ENCODE data around the gene MYO7A. TPM values are rescaled to one million over a fixed set of nuclear protein-coding genes. Genes with fewer than 3 reads are reported as not detected.

The MYO7A gene
- total RNA-seq, 1 donor from 2014 or later, result 5.5 TPM

DNA sequence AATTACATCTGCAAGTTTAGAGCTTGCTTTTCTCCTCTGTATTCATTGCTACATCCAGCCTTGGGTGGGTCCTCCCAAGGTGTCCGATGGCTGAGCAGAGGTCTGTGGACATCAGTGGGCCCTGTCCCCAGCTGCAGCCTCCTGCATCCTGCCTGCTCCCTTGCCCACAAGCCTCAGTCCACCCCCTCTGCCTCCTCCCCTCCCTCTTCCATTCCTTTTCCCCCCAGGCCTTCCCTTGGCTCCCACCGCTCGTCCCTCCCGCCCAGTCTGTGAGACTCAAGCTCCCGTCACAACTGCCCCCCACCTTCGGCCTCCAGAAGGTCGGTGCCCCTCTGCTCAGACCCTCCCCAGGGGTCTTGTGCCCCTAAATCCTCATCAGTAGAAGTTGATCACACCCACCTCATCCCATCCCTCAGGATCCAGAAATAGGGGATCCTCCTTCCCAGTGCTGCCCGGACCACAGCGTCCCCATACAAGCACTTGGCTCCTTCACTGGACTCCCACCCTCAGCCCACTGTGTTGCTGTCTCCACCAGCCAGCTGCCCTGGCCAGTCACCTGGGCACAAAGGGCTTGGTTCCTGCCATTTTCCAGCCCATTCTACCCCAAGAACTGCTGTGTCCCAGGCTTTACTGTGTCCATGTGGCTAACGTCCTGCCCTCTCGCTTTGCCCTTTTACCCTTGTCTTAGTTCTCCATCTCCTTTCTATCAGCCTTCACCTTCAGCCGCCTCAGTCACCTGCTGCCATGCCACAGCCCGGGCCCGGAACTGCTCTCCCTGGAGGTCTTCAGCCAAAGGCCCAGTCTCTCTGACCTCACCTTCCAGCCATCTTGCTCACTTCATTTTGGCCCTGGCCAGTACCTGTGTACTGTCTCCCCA, 27.6 kb upstream of the MYO7A start:
- H3K4me1 ChIP-seq, result no peaks in the 10 kb centered on the region
- intact Hi-C loops (cut with DNase I), result no loop called here

DNA sequence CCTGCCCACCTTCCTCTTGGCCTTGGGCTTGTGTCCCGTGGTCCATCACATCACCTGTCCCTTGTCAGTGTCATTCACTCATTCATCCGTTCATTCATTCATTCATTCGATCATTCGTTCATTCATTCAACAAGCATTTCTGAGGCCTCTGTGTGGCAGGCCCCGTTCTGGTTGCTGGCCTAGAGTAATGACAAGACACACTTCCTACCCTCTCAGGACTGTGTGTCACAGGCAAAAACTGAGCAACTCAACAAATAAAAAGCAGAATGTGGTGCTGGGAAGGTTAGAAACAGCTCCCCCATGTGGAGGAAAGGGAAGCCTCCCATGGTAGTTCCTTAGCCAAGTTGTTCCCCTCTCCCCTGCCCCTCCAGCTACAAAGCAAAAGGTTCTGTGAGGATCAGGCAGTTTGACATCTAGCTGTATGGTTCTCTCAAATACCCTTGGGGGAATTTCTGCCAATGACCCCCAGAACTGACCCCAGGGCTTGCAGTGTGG, 27.0 kb upstream of the MYO7A start:
- Histone ChIP-seq H3K27ac (no peak overlapping the region), H3K9me3 (no peaks in the 10 kb centered on the region), H3K36me3 (no peaks in the 10 kb centered on the region), H3K4me3 (no peak overlapping the region), H3K27me3 (ENCODE audit: low read depth) (no peaks in the 10 kb centered on the region), H3K4me1 (no peaks in the 10 kb centered on the region)
- DNase-seq (peak; percentile 5), ATAC-seq (no peak)
- TF ChIP-seq, protein P1, sequence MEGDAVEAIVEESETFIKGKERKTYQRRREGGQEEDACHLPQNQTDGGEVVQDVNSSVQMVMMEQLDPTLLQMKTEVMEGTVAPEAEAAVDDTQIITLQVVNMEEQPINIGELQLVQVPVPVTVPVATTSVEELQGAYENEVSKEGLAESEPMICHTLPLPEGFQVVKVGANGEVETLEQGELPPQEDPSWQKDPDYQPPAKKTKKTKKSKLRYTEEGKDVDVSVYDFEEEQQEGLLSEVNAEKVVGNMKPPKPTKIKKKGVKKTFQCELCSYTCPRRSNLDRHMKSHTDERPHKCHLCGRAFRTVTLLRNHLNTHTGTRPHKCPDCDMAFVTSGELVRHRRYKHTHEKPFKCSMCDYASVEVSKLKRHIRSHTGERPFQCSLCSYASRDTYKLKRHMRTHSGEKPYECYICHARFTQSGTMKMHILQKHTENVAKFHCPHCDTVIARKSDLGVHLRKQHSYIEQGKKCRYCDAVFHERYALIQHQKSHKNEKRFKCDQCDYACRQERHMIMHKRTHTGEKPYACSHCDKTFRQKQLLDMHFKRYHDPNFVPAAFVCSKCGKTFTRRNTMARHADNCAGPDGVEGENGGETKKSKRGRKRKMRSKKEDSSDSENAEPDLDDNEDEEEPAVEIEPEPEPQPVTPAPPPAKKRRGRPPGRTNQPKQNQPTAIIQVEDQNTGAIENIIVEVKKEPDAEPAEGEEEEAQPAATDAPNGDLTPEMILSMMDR (IDR thresholded peaks at IDR 0.05), result peak; percentile 18
- intact Hi-C loops (cut with DNase I), result no loop called here

More for the DNA sequence above, 27.6 kb upstream of the MYO7A start:
- H3K27ac ChIP-seq, result no peak overlapping the region
- DNase-seq, result peak; percentile 14
- H3K27me3 ChIP-seq (ENCODE audit: low read depth), result no peaks in the 10 kb centered on the region
- no peaks in the 10 kb centered on the region for H3K9me3 ChIP-seq
- H3K36me3 ChIP-seq, result no peaks in the 10 kb centered on the region
- no peak for ATAC-seq
- TF ChIP-seq, protein P1 (IDR thresholded peaks at IDR 0.05), result no peak
- no peak overlapping the region for H3K4me3 ChIP-seq

DNA sequence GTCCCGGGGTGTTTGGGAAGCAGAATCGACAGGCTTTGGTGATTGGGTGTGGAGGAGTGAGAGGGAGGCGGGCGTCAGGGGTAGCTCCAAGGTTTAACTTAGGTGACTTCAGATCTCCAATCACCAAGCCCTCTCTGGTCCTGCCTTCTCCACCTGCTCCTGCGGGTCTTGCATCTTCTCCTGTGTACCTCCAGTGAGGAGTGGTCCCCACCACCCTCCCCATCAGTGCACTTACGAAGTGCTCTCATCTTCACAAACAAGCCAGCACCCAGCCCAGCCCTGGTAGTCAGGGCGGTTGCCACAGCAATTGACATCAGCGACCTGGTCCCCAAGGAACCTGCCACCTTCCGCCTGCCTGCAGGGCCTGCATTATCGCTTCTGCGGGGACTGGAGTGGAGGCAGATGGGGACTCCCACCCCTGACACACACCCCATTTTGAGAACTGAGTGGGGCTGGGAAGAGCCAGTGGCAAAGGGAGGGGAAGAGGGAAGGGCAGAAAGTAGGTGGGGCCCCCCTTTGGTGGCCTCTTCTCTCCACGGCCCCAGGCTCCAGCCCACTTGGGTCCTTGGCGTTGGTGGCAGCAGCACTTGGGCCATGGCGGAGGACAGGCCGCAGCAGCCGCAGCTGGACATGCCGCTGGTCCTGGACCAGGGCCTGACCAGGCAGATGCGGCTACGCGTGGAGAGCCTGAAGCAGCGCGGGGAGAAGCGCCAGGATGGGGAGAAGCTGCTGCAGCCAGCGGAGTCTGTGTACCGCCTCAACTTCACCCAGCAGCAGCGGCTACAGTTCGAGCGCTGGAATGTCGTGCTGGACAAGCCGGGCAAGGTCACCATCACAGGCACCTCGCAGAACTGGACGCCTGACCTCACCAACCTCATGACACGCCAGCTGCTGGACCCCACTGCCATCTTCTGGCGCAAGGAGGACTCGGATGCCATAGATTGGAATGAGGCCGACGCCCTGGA, 25.5 kb upstream of the MYO7A start, which contains the start of gene OMP:
Gene OMP, plus strand, starts transcription at position 595 of the 965 bp plus-strand sequence. Its CDS starts 0 bp downstream, at position 595.
- DNase-seq (no peak), ATAC-seq (no peak)
- Histone ChIP-seq H3K27ac (no peak within 1 kb of the TSS), H3K36me3 (no peaks in the 10 kb centered on the region), H3K4me1 (no peaks in the 10 kb centered on the region), H3K4me3 (no peak within 1 kb of the TSS), H3K9me3 (no peaks in the 10 kb centered on the region), H3K27me3 (ENCODE audit: low read depth) (no peaks in the 10 kb centered on the region)
- TF ChIP-seq, protein P1 (IDR thresholded peaks at IDR 0.05), result no peak
- intact Hi-C loops (cut with DNase I), result no loop called here

DNA sequence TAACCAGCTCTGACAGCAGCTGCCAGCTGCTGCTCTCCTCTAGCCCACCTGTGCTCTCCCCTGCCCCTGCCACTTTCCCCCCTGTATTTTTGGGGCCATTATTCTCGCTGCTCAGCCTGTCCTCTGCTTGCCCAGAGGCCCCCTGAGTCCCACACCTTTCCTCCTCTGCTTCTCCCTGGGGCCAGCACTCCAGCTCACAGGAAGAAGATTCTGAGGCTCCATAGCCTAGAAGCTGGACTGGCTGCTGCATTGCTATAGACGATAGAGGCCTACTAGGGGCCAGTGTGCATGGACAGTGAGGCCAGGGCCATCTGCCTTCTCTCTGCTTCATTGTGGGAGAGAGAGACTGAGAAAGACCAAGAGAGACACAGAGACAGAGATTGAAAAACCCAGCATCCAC, 24.7 kb upstream of the MYO7A start:
- Histone ChIP-seq H3K9me3 (no peaks in the 10 kb centered on the region), H3K36me3 (no peaks in the 10 kb centered on the region), H3K27ac (no peak overlapping the region), H3K27me3 (ENCODE audit: low read depth) (no peaks in the 10 kb centered on the region), H3K4me3 (no peak overlapping the region), H3K4me1 (no peaks in the 10 kb centered on the region)
- intact Hi-C loops (cut with DNase I), result no loop called here
- TF ChIP-seq, protein P1 (IDR thresholded peaks at IDR 0.05), result no peak
- ATAC-seq (no peak), DNase-seq (no peak)

DNA sequence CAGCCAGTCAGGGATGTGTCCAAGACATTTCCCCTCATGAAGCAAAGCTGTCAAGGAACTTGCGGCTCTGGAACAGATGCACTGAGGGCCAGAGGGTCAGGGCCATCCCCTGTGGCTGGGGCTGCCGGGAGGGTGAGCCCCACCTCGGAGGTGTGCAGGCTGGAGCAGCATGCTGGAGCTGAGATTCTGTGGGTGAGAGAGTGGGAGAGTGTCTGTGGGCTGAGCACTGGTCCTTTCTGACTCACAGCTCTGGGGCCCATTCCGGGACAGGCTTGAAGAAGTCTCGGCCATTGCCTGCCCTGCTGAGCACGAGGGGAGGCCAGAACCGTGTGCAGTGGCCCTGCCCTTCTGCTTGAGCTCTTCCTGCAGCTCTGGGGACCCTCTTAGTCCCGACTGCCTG, 23.3 kb upstream of the MYO7A start:
- DNase-seq, result no peak
- H3K27me3 ChIP-seq (ENCODE audit: low read depth), result no peaks in the 10 kb centered on the region
- intact Hi-C loops (cut with DNase I), result no loop called here
- H3K9me3 ChIP-seq, result no peaks in the 10 kb centered on the region
- TF ChIP-seq, protein P1 (IDR thresholded peaks at IDR 0.05), result no peak
- no peak for ATAC-seq
- no peaks in the 10 kb centered on the region for H3K36me3 ChIP-seq
- no peak overlapping the region for H3K4me3 ChIP-seq
- no peak overlapping the region for H3K27ac ChIP-seq
- H3K4me1 ChIP-seq, result no peaks in the 10 kb centered on the region
